ENCODE results near the gene ZEB1.

- TF ChIP-seq CTCF (IDR thresholded peaks at IDR 0.05; ENCODE audit: insufficient read depth, low read length, poor library complexity, severe bottlenecking) (no peak), EZH2phosphoT487 (conservative IDR thresholded peaks at IDR 0.05; ENCODE audit: low read length) (no peak)
Observed at GRCh38 chr10:31288962-31289361, 30.1 kb upstream of the ZEB1 start.
